ENCODE data around the gene SLC39A11. TPM values are rescaled to one million over a fixed set of nuclear protein-coding genes. Genes with fewer than 3 reads are reported as not detected.

Gene SLC39A11
- total RNA-seq, 1 experiment from 2014 or later = 46.4 TPM

GRCh38 chr17:73088561-73088960, 3.9 kb downstream of the SLC39A11 start:
- ChIA-PET RAD21 (ENCODE audit: low non-redundant PET in 1 of 2, low total read pairs in 2 of 2, uncharacterized antibody in 2 of 2, unreplicated experiment in 2 of 2) (no interaction called here), POLR2A (no interaction called here), CTCF (no interaction called here)
- no peak overlapping the region for H2AFZ ChIP-seq (ENCODE audit: low read depth, low read length, poor library complexity, severe bottlenecking)
- no peaks in the 10 kb centered on the region for H3K27me3 ChIP-seq (ENCODE audit: insufficient read depth, low read length)
- H3K4me2 ChIP-seq (ENCODE audit: low read length) = no peak overlapping the region
- H3K9ac ChIP-seq (ENCODE audit: low read length) = no peak overlapping the region
- TF ChIP-seq CBX3 (IDR thresholded peaks at IDR 0.05; ENCODE audit: low read depth) (no peak), RAD21 (IDR thresholded peaks at IDR 0.05; ENCODE audit: low read depth) (no peak), SIN3A (IDR thresholded peaks at IDR 0.05; ENCODE audit: low read depth) (no peak)
- peaks cover 3 to 4% of the 10 kb centered on the region in 2 experiments; a peak in 1 of 4 replicates for H3K9me3 ChIP-seq (ENCODE audit: control insufficient read depth in 1 of 2, insufficient read depth in 1 of 2, low read depth in 1 of 2, low read length in 2 of 2)
- no peak overlapping the region for H3K4me3 ChIP-seq (replicated peaks in 1 of 2; ENCODE audit: low read depth in 1 of 2, low read length in 2 of 2)
- H3K79me2 ChIP-seq (ENCODE audit: insufficient read depth, low read length) = no peaks in the 10 kb centered on the region
- no peak overlapping the region for H3K27ac ChIP-seq (ENCODE audit: low read depth, low read length)
- ATAC-seq = no peak
- peaks cover 7 to 14% of the 10 kb centered on the region in 2 experiments; a peak in 3 of 4 replicates for H3K4me1 ChIP-seq (ENCODE audit: control insufficient read depth in 1 of 2, insufficient read depth in 2 of 2, low read length in 2 of 2)
- no peaks in the 10 kb centered on the region for H4K20me1 ChIP-seq (ENCODE audit: insufficient read depth)
- no TSS peak for BruUV-seq (replicated peaks)
- intact Hi-C loops (cut with micrococcal nuclease) = no loop called here
- no peaks in the 10 kb centered on the region for H3K9me2 ChIP-seq (ENCODE audit: insufficient read depth)
- no peak for DNase-seq (ENCODE audit: low read depth, low spot score)
- H3K36me3 ChIP-seq (ENCODE audit: control insufficient read depth in 1 of 2, insufficient read depth in 2 of 2, low read length in 2 of 2) = peaks cover 9 to 26% of the 10 kb centered on the region in 2 experiments

- BruUV-seq (replicated peaks) = no TSS peak
- no peaks in the 10 kb centered on the region for H3K9me2 ChIP-seq (ENCODE audit: insufficient read depth)
- H3K4me1 ChIP-seq (ENCODE audit: control insufficient read depth in 1 of 2, insufficient read depth in 2 of 2, low read length in 2 of 2) = no peaks in the 10 kb centered on the region
- ATAC-seq (no peak), DNase-seq (ENCODE audit: low read depth, low spot score) (no peak)
- peaks cover 12 to 40% of the 10 kb centered on the region in 2 experiments for H3K36me3 ChIP-seq (ENCODE audit: control insufficient read depth in 1 of 2, insufficient read depth in 2 of 2, low read length in 2 of 2)
- H3K4me3 ChIP-seq (replicated peaks in 1 of 2; ENCODE audit: low read depth in 1 of 2, low read length in 2 of 2) = no peak overlapping the region
- no peak overlapping the region for H3K27ac ChIP-seq (ENCODE audit: low read depth, low read length)
- no peaks in the 10 kb centered on the region for H3K27me3 ChIP-seq (ENCODE audit: insufficient read depth, low read length)
- H3K9ac ChIP-seq (ENCODE audit: low read length) = no peak overlapping the region
- RAD21 ChIA-PET (ENCODE audit: low non-redundant PET in 1 of 2, low total read pairs in 2 of 2, uncharacterized antibody in 2 of 2, unreplicated experiment in 2 of 2) = no interaction called here
- intact Hi-C loops (cut with micrococcal nuclease) = no loop called here
- H3K79me2 ChIP-seq (ENCODE audit: insufficient read depth, low read length) = no peaks in the 10 kb centered on the region; the same call in 1 of the 2 replicates
- POLR2A ChIA-PET = no interaction called here
- CTCF ChIA-PET = no interaction called here
- H3K9me3 ChIP-seq (ENCODE audit: control insufficient read depth in 1 of 2, insufficient read depth in 1 of 2, low read depth in 1 of 2, low read length in 2 of 2) = peaks cover 3 to 4% of the 10 kb centered on the region in 2 experiments; a peak in 1 of 4 replicates
- no peak overlapping the region for H3K4me2 ChIP-seq (ENCODE audit: low read length)
- no peak overlapping the region for H2AFZ ChIP-seq (ENCODE audit: low read depth, low read length, poor library complexity, severe bottlenecking)
- H4K20me1 ChIP-seq (ENCODE audit: insufficient read depth) = no peaks in the 10 kb centered on the region
- TF ChIP-seq CTCF (IDR thresholded peaks at IDR 0.05 in 2 of 3, conservative IDR thresholded peaks at IDR 0.05 in 1 of 3; ENCODE audit: borderline replicate concordance in 1 of 3, insufficient read depth in 1 of 3, low read depth in 2 of 3, low read length in 2 of 3) (no peak), YY1 (IDR thresholded peaks at IDR 0.05; ENCODE audit: extremely low read depth, insufficient replicate concordance, low read depth, low read length) (no peak), MAX (IDR thresholded peaks at IDR 0.05) (no peak), CEBPB (IDR thresholded peaks at IDR 0.05; ENCODE audit: low read depth) (no peak), SIN3A (IDR thresholded peaks at IDR 0.05; ENCODE audit: low read depth) (no peak), SRF (IDR thresholded peaks at IDR 0.05; ENCODE audit: low read depth) (no peak), RAD21 (IDR thresholded peaks at IDR 0.05; ENCODE audit: low read depth) (no peak), TCF7L2 (IDR thresholded peaks at IDR 0.05; ENCODE audit: borderline replicate concordance, extremely low read depth, insufficient read depth, insufficient read length) (no peak), JUND (IDR thresholded peaks at IDR 0.05) (no peak), ZFX (IDR thresholded peaks at IDR 0.05) (no peak), ZNF274 (IDR thresholded peaks at IDR 0.05; ENCODE audit: low read depth, low read length) (no peak), CBX3 (IDR thresholded peaks at IDR 0.05; ENCODE audit: low read depth) (no peak), REST (IDR thresholded peaks at IDR 0.05; ENCODE audit: low read depth) (no peak), EGR1 (IDR thresholded peaks at IDR 0.05; ENCODE audit: low read depth) (no peak), SP1 (IDR thresholded peaks at IDR 0.05; ENCODE audit: low read depth) (no peak), FOSL1 (IDR thresholded peaks at IDR 0.05; ENCODE audit: low read depth) (no peak)
Measured at GRCh38 chr17:73083432-73083831, 9.1 kb downstream of the SLC39A11 start.
